HG03045 (cell line): ENCODE results near the gene PKD2L1.

Experiments
- ATAC-seq: cut with Tn5 transposase; IDR thresholded peaks from one replicate; pipeline ENCODE4 v1.9.1; 2021; ENCODE audit warnings: mild to moderate bottlenecking, moderate library complexity; ENCODE audit not compliant: unreplicated experiment

The PKD2L1 gene

DNA sequence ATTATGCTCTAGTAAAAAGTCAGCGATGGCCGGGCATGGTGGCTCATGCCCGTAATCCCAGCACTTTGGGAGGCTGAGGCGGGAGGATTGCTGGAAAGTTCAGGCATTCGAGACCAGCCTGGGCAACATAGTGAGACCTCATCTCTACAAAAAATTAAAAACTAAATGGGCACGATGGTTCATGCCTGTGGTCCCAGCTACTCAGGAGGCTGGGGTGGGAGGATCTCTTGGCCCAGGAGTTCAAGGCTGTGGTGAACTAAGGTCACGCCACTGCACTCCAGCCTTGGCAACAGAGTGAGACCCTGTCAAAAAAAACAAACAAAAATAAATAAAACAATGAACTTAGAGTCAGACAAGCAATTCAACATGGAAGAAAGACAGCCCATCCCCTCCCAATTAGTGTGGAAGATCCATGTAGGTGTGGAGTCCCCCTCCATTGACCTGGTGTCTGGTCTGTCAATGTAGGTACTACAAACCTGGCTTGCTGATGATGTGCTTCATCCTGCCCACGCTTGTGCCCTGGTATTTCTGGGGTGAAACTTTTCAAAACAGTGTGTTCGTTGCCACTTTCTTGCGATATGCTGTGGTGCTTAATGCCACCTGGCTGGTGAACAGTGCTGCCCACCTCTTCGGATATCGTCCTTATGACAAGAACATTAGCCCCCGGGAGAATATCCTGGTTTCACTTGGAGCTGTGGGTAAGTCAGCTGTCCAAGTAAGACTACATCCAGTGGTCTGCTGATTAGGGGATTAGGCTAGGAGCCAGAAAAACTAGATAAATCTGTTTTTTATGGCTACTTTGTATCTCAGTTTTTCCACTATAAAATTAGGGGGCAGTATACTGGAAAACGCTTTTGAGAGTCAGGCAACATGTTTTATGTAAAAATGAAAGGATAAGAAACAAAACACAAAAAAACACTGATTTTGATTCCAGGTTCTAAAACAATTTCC is 26.3 kb upstream of the PKD2L1 start:
- no peak for ATAC-seq

DNA sequence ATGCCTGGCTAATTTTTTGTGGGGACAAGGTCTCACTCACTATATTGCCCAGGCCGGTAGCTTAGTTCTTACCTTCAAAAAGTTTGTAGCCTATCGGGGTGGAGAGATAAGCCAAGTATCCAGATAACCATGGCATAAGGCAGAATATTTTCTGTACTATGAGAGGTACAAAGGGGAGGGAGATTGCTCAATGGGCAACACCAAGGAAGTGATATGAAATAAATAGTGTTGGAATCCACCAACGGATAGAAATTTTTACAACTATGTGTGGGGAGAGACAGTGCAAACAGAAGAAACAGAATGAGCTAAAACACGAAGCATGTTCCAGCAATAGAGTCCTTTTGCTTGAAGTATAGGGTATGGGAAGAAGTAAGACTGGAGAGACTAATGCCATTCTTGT is 25.1 kb upstream of the PKD2L1 start:
- no peak for ATAC-seq

DNA sequence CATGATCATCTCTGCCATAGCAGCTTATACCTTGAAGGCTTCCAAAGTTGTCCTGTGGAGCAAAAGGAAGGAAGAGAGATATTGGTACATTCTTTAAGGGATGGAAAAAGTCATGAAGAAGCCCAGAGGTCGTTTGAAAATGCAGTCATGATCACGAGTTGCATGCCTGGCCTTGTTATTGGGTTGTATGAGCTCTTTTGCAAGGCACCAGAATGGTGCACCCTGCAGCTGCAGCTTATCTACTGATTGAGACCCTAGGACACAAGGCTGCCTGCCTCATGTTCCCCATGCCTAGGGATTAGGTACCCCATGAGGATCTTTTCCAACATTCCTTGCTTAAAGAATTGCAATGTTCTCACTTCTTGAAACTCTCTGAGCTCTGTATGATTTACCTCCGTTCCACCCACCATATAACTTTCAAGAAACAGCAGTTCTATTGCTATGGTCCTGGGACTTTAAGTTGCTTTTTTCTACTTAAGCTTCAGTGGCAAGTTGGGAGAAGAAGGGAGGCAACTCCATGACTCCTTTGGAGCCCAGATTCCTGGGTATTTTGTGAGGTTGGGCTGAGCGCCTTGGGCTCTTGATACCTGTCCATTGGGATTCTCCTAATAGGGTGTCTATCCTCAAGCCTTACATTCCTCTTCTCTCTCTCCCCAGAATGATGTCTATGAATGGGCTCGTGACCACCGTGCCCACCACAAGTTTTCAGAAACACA is 23.9 kb upstream of the PKD2L1 start:
- no peak for ATAC-seq

DNA sequence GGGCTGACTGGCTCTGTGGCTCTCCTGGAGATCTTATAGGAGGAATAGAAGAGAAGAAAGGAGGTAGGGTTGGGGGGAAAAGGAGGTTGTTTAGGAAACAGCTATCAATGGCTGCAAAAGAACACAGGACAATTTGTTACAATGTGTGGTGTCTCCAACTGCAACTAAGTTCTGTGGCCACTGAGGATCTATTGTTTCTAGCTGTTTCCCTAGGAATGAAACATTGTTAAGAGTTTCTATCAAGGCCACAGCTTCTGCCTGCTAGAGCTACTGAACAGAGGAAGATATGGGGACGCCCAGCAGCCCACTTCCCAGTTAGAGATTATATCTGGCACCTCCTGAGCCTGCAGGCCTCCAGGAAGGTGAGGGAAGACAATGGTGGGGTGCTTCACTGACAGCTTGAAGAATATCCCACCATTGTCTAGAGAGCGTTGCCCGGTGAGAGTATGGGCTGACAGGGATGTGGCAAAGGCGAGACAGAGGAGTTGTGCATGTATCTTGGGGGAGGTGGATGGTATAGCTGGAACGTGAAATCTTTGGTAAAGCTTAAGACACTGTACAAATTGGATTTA is 21.0 kb upstream of the PKD2L1 start:
- no peak for ATAC-seq

DNA sequence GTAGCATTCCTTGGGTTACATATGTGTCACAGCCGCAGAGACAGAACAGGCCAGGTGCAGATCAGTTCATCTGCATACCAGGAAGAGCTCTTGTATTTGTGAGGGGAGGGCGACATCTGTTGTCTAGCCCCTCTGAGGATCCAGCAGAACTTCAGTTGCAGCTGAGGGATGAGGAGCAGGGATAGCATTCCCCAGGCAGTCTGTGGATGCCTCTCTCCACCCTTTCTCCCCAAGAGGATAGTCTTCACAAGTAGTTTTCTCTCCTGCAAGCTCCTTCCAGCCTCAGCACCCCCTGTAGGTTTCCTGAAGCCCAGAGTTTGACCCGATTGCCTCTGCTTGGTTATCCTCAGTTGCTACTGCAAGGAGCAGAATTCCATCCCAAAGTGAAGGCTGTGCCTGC is 19.6 kb upstream of the PKD2L1 start:
- no peak for ATAC-seq

DNA sequence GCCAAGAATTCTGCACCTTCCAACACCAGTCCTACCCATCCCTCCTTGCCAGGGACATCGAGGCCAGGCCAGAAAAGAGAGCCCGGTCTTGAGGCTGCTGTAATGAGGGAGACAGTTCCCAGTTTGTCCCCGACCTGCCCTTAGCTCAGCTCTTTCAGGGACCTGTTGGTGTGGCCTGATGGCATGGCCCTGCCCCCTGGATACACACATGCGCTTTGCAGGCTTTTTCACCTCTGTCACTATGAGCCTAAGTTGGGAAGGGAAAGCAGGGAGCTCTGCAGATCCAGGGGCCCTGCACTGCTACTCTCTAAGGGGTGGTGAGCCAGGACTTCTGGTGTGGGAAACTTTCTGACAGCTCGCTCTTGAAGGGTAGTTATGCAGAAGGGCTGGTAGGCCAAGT is 19.1 kb upstream of the PKD2L1 start:
- no peak for ATAC-seq

DNA sequence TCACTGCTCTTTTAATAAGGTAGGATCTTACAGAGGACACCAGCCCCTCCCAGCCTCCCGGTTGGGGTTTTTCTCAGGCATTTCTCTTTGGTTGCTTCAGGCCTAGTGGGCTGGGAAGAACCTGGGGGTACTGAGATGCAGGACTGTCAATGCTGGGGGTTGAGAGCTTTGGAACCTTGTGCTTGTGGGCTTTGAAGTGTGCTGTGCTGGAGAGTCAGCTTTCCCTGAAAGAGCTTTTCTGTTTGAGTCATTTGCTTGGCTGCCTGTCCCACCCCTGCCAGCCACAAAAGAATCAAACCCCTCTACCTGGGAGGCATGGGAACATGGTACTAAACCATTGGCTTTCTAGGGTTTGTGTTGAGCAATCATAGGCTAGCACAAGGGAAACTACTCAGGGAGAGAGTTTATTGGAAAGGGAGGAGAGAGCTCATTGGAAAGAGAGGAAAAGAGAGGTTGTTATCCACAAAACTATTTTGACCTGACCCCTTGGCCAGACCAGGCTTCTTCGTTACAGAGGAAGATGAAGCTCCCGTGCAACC is 18.4 kb upstream of the PKD2L1 start:
- ATAC-seq, result no peak

DNA sequence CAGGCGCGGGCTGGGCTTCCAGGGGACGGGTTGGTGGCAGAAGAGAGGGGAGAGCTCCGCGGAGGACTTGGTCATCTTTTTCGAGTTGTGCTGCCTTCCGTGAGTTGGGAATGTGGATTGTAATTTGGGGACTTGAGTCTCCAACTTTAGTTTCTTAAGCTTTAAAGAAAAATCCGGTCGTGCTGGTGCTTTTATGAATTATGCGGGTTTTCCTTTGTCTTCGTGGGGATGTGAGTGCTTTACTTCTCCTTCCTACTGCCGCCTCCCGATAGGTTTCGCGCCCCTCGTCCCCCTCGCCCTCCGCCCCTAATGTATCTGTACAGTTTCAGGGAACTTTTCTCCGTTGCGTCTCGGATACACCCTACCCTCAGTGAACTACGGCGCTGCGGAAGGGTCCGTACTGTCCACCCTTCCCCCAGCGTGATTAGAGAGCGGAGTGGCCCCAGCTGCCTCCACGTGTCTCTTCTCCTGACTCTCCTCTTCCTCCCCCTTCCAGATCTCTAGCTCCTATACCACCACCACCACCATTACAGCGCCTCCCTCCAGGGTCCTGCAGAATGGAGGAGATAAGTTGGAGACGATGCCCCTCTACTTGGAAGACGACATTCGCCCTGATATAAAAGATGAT is 17.7 kb upstream of the PKD2L1 start:
- ATAC-seq, result no peak

DNA sequence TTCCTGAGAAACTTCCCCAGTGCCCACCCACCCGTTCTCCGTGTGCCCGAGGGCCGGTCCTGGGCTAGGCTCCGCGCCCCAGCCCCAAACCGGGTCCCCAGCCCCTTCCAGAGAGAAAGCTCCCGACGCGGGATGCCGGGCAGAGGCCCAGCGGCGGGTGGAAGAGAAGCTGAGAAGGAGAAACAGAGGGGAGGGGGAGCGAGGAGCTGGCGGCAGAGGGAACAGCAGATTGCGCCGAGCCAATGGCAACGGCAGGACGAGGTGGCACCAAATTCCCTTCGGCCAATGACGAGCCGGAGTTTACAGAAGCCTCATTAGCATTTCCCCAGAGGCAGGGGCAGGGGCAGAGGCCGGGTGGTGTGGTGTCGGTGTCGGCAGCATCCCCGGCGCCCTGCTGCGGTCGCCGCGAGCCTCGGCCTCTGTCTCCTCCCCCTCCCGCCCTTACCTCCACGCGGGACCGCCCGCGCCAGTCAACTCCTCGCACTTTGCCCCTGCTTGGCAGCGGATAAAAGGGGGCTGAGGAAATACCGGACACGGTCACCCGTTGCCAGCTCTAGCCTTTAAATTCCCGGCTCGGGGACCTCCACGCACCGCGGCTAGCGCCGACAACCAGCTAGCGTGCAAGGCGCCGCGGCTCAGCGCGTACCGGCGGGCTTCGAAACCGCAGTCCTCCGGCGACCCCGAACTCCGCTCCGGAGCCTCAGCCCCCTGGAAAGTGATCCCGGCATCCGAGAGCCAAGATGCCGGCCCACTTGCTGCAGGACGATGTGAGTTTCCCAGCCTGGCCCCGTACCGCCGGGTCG is 16.9 kb upstream of the PKD2L1 start, which contains the start of gene SCD:
TSS of gene SCD (plus strand) at position 469 of the 803 bp plus-strand sequence. CDS start at position 741, 272 bp downstream.
- peak; percentile 92 for ATAC-seq

DNA sequence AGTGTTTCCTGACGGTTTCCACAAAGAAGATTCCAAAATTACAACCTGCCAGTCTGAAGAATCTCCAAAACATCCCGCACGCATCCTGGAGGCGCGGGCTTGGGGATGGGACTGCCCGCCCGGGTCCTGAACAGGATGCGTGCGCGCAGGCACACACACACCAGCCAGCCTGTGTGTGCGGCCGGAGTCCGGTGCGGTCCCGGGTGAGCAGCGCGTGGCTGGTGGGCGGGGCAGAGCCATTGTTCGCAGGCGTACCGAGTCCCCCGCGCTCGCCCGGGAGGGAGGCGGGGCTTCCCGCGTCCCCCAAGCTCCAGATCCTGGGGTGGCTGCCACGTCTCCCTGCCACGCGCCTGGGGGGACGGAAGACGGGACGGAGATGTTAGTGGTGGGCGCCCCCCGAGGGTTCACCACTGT is 16.3 kb upstream of the PKD2L1 start:
- peak; percentile 51 for ATAC-seq

DNA sequence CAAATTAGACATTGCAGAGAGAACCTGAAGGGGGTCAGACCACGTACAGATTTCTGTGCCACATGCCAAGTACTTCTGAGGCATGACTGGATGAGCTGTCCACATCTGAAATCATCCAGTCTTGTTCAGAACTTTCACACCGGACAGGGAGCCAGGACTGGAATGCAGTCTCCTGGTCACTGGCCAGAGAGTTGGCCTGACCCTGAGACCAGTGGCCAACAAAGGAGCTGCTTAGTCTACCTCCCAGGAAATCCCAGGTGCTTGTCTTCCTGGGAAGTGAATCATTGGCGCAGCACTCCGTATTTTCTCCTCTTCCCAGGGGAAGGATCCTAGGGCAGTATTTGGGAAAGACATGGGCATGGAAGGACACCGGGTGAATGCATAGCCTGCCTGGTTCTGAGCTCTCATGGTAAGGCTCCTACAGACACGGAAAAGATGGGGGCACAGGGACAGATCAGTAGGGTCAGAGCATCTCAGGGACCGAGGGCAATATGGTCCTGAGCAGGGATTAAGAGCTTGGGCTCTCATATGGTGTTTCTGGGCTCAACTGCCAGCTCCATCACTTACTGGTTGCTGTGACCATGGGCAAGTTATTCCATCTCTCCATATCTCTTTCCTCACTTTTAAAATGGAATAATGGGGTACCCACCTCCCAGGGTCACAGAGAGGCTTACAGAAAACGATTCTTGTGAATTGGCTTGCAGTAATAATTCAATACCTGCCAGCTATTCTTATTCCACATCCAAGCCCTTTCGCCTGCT is 15.7 kb upstream of the PKD2L1 start:
- no peak for ATAC-seq

DNA sequence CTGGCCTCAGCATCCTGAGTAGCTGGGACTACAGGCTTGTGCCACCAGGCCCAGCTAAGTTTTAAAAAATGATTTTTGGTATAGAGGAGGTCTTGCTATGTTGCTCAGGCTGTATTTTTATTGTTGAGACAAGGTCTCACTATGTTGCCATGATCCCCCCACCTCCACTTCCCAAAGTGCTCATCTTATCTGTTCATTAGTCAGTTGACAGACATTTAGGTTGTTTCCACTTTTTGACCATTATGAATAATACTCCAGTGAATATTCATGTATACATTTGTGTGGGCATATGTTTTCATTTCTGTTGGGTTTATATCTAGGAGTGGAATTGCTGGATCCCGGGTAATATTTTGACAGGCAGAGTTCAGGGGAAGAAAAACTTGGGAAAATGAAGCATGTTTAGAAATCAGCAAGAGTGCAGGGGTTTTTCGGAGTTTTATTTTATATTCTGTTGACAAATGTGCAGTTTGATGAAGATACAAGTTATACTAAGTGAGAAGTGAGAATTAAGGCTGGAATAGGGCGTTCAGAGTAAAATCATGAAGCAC is 14.3 kb upstream of the PKD2L1 start:
- no peak for ATAC-seq

DNA sequence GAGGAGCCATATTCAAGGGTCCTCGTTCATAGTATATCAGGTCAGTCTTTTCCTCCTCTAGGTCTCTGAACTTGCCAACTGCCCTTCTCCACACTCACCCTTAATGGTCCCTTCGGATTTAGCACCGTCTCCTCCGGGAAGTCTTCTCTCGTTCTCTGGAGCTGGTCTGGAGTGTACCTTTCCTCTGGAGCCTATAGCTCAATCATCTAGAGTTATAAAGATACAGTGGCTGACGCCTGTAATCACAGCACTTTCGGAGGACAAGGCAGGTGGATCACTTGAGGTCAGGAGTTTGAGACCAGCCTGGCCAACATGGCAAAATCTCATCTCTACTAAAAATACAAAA is 12.6 kb upstream of the PKD2L1 start:
- no peak for ATAC-seq

DNA sequence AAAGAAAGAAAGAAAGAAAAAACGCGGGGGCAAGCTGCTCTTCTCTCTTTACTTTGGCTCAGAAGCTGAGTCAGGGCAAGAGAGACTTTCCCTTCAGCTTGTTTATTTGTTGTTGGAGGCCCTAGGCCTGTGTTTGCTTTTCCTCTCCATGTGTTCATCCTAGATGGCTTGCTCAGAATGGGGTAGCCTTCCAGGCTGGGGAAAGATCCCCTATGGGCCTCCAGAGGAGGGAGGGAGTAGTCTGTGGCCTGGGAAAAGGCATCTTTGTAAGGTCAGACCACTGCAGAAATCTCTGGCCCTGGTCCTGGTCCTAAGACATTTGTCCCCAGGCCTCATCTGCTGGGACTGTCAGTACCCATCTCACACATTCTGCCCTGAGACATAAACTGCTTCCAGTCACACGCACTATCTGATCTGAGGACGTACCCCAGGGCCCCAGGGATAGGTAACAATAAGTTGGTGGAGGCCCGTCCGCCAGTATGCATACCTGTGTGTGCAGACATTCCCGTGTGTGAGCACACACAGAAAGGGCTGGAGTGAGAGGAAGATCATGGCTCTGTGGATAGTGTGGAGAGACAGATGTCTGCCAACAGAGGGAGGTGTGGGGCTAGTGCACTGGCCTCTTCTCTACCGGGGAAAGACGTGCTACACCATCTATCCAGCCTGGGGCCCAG is 12.1 kb upstream of the PKD2L1 start:
- ATAC-seq, result no peak

DNA sequence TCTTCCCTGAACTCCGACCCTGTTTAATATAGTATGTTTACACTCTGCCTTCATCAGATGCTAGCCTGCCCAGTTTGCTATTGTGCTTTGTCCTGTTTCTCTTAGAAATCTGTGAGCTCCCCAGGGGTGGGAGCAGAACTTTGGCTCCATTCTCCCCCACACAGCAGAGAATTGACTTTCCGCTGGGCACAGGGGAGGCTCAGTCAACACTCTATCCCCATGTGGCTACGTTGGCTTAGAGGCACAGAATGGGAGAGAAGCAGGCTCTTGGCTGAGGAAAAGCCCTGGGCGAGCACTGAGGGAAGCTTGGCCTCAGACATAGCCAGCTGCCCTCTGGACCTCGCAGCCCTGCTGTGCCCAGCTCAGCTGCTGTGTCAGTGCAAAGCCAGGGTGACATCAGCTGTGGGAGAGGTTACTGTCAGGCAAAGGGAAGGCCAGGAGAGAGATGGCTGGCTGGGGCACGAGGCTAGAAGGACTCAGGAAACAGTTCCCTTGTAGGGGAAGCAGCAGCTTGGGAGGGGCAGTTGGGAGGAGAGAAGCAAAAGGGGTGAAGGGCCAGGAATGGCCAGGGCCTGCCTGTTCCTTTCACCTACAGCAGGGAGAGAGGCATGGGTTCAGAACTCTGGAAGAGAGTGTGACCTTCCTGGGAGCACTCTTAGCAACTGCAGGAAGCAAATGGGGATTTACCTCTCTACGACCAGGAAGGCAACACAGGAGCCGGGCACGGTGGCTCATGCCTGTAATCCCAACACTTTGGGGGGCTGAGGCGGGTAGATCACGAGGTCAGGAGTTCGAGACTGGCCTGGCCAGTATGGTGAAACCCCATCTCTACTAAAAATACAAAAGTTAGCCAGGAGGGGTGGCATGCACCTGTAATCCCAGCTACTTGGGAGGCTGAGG is 11.2 kb upstream of the PKD2L1 start:
- no peak for ATAC-seq

DNA sequence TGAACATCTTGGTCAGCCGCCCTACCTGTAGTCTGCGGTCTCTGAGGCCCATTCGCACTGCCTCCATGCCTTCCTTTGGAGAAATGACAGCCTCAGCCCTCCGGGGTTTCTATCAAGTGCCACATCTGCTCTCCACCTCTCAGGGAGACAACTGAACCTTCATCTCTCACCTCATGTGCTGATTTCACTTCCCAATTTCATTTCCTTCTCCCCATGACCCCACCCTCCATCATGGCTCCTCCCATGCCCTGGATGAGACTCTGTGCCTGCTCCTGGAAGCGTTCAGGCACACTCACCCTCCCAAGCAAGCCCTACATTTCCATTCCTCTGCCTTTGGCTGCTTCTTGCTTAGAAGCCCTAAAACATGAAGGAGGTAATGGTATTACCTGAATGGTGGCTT is 9.2 kb upstream of the PKD2L1 start:
- no peak for ATAC-seq

DNA sequence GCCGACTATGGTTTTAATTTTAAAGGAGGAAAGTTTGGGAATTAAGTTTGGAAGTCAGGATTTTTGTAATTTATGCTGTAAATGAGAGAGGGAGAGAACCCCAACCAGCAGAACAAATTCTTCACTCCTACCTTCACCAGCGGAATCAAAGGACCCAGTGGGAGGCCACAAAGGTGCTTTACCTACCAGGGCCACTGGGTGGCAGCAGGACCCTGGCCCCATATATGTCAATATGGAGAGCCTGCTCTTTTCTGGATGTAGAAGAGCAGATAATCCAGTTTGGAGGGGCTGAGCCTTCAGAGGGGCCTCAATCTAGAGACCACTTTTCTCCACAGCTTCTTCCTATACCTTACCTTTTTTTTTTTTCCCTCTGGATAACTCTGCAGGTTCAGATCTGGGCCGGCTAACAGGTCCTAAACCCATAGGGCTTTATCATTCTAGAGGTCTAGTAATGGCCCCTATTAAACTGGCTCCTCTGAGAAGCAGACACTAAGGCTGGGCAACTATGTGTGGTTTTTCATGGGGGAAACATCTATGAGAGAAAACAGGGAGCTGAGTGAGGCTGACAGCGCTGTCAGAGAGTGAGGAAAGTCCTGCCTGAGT is 8.5 kb upstream of the PKD2L1 start:
- ATAC-seq, result peak; percentile 56
